Fibroblast of lung (primary cell): ENCODE results near the gene SMARCA5. TPM values are rescaled to one million over a fixed set of nuclear protein-coding genes. Genes with fewer than 3 reads are reported as not detected.

Source experiments
- DNase-seq, 2 donors: peaks; one replicate each; pipeline versions ENCODE4 v3.0.0 to v3.0.0-alpha.2; 2010; ENCODE audit warnings: low read depth in 2 of 2
- H2AFZ ChIP-seq: 2 replicates; pipeline ENCODE4 v1.5.1; 2012; ENCODE audit warnings: low read length, control low read depth, inconsistent platforms
- H3K27ac ChIP-seq: 2 replicates; pipeline ENCODE4 v1.5.1; 2011; ENCODE audit warnings: low read length, control low read depth; ENCODE audit not compliant: insufficient read depth
- H3K27me3 ChIP-seq: 2 replicates; pipeline ENCODE4 v1.5.1; 2011; ENCODE audit warnings: mild to moderate bottlenecking, low read length; ENCODE audit not compliant: control insufficient read depth, insufficient read depth
- H3K36me3 ChIP-seq: 2 replicates; pipeline ENCODE4 v1.5.1; 2011; ENCODE audit warnings: low read length; ENCODE audit not compliant: control insufficient read depth, insufficient read depth
- H3K4me1 ChIP-seq: 2 replicates; pipeline ENCODE4 v1.5.1; 2011; ENCODE audit warnings: low read length; ENCODE audit not compliant: control insufficient read depth, insufficient read depth; ENCODE audit errors: extremely low read depth
- H3K4me2 ChIP-seq: 2 replicates; pipeline ENCODE4 v1.5.1; 2011; ENCODE audit warnings: low read length, control low read depth; ENCODE audit not compliant: insufficient read depth; ENCODE audit errors: extremely low read depth
- H3K4me3 ChIP-seq, 4 experiments: fragments of 200-600 bp in 1 of 4; sonication (generic) in 1 of 4; replicated peaks in 1 of 4; 2 replicates each; pipeline ENCODE4 v1.5.1; 2011 to 2016; ENCODE audit warnings: low read length in 4 of 4, low read depth in 3 of 4, mild to moderate bottlenecking in 3 of 4, control low read depth in 2 of 4, inconsistent platforms in 1 of 4, mixed read lengths in 1 of 4; ENCODE audit not compliant: insufficient read depth in 1 of 4; ENCODE audit errors: control extremely low read depth in 1 of 4
- H3K79me2 ChIP-seq: 2 replicates; pipeline ENCODE4 v1.5.1; 2012; ENCODE audit warnings: mild to moderate bottlenecking, low read length, inconsistent platforms; ENCODE audit not compliant: control insufficient read depth, insufficient read depth
- H3K9ac ChIP-seq: 2 replicates; pipeline ENCODE4 v1.5.1; 2011; ENCODE audit warnings: mild to moderate bottlenecking, low read length, control low read depth; ENCODE audit not compliant: insufficient read depth
- H3K9me3 ChIP-seq: 2 replicates; pipeline ENCODE4 v1.5.1; 2012; ENCODE audit warnings: low read depth, low read length; ENCODE audit not compliant: control insufficient read depth, insufficient read depth
- H4K20me1 ChIP-seq: 2 replicates; pipeline ENCODE4 v1.5.1; 2011; ENCODE audit warnings: low read length; ENCODE audit not compliant: control insufficient read depth, insufficient read depth; ENCODE audit errors: extremely low read depth
- EZH2 ChIP-seq: IDR thresholded peaks from 2 replicates; pipeline ENCODE4 v1.5.1; 2012; ENCODE audit warnings: low read length, control low read depth, mild to moderate bottlenecking; ENCODE audit errors: missing control alignments
- polyA plus RNA-seq, 2 donors: library from polyadenylated mRNA; depleted of rRNA in 1 of 2; stranded (reverse) in 1 of 2; unstranded in 1 of 2; fragments of >200 nt; gene quantifications; 2 replicates each; pipeline ENCODE4 v1.2.1, GENCODE V29; 2011 to 2012; ENCODE audit warnings: missing spikeins in 1 of 2
- total RNA-seq: library from RNA; depleted of rRNA; stranded (reverse); fragments of >200 nt; gene quantifications from 2 replicates; pipeline ENCODE4 v1.2.1, GENCODE V29; 2014
- TF ChIP-seq, protein P1 (sequence below), 2 donors: IDR thresholded peaks in 1 of 2; conservative IDR thresholded peaks in 1 of 2; 1 replicate in 1 of 2; 2 replicates in 1 of 2; pipeline ENCODE4 v1.5.1; 2011 to 2012; ENCODE audit warnings: low read length in 2 of 2, control low read depth in 1 of 2, inconsistent platforms in 1 of 2, low read depth in 1 of 2, mild to moderate bottlenecking in 1 of 2

Gene SMARCA5
- total and polyA plus RNA-seq, 2 donors (not counting 1 experiment from before 2014, with no cell fraction given): 22.9 to 53.3 TPM

DNA sequence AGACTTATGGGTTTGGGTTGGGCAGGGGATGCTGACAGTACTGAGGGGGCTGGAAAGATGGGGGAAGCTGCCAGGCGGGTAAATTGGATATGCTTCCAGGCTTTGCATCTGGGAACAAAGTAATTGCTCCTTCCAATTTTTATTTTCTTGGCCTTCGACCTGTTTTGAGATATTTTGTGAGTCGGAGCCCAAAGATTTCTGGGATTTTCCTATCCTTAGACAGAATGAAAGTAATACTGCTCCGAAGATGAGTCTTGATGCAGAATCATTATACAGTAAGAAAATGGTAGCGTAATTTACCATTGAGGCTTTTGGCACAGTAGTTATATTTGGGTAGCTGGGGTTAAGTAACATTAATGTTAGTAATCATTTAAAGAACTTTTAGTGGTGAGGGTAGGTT, 1.4 kb downstream of the SMARCA5 start:
- Histone ChIP-seq H3K4me2 (peak overlapping the region; percentile 86), H3K27ac (peak overlapping the region; percentile 98), H3K4me1 (peaks cover 2% of the 10 kb centered on the region), H3K4me3 (peak overlapping the region; percentile 60 to 94 (median 84)), H4K20me1 (peaks cover 3% of the 10 kb centered on the region), H3K27me3 (no peaks in the 10 kb centered on the region), H3K79me2 (peaks cover 62% of the 10 kb centered on the region), H3K36me3 (peaks cover 2% of the 10 kb centered on the region), H2AFZ (no peak overlapping the region), H3K9ac (peak overlapping the region; percentile 98), H3K9me3 (no peaks in the 10 kb centered on the region)
- DNase-seq: peak in 1 of 2 donors; percentile 6
- TF ChIP-seq, protein P1, sequence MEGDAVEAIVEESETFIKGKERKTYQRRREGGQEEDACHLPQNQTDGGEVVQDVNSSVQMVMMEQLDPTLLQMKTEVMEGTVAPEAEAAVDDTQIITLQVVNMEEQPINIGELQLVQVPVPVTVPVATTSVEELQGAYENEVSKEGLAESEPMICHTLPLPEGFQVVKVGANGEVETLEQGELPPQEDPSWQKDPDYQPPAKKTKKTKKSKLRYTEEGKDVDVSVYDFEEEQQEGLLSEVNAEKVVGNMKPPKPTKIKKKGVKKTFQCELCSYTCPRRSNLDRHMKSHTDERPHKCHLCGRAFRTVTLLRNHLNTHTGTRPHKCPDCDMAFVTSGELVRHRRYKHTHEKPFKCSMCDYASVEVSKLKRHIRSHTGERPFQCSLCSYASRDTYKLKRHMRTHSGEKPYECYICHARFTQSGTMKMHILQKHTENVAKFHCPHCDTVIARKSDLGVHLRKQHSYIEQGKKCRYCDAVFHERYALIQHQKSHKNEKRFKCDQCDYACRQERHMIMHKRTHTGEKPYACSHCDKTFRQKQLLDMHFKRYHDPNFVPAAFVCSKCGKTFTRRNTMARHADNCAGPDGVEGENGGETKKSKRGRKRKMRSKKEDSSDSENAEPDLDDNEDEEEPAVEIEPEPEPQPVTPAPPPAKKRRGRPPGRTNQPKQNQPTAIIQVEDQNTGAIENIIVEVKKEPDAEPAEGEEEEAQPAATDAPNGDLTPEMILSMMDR (conservative IDR thresholded peaks at IDR 0.05 in 1 of 2, IDR thresholded peaks at IDR 0.05 in 1 of 2; ENCODE audit: low read depth in 1 of 2, low read length in 2 of 2): no peak

DNA sequence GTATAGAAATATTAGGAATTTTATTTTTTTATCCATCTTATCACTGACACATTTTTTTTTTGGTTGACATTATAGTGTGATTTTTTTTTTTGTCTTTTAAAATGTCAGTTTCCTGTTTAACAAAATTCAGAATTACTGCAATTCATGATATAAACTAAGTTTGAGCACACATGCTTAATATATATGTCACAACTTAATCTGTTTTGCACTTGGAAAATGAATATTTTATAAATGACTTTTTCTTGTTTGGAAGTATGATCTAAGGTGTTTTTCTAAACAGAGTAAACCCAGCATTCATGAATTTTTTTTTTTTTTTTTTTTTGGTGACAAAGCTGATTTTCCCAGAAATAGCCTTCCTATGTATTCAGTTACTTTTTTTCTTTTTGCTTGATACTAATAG, 2.4 kb downstream of the SMARCA5 start:
- Histone ChIP-seq H3K9ac (no peak overlapping the region), H3K27ac (no peak overlapping the region), H3K27me3 (no peaks in the 10 kb centered on the region), H3K36me3 (peaks cover 2% of the 10 kb centered on the region), H3K9me3 (no peaks in the 10 kb centered on the region), H3K79me2 (peaks cover 67% of the 10 kb centered on the region), H3K4me2 (peak overlapping the region; percentile 86), H4K20me1 (peaks cover 3% of the 10 kb centered on the region), H3K4me1 (peaks cover 2% of the 10 kb centered on the region), H3K4me3 (peak overlapping the region; percentile 60 to 94 (median 84)), H2AFZ (no peak overlapping the region)
- TF ChIP-seq EZH2: no peak
- TF ChIP-seq, protein P1 (conservative IDR thresholded peaks at IDR 0.05 in 1 of 2, IDR thresholded peaks at IDR 0.05 in 1 of 2; ENCODE audit: low read depth in 1 of 2, low read length in 2 of 2): no peak
- DNase-seq: no peak

DNA sequence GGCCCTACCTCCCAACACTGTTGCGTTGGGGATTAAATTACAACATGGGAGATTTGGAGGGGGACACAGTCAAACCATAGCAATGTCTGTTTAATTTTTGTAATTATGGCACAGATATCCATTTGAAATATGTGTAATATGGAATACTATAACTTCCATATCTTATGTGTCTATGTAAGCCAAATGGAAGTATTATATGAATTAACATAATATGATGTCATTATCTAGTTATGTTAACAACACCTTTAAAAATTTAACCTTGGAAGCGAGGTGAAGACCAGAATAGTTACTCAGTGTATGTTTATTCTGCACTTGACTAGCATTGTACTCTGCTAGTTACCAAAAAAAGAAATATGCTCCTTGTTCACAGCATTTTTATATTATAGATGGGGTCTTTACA, 4.3 kb downstream of the SMARCA5 start:
- peaks cover 3% of the 10 kb centered on the region for H4K20me1 ChIP-seq
- H3K36me3 ChIP-seq: peaks cover 2% of the 10 kb centered on the region

More for the DNA sequence above, 4.3 kb downstream of the SMARCA5 start:
- TF ChIP-seq EZH2: no peak
- TF ChIP-seq, protein P1 (conservative IDR thresholded peaks at IDR 0.05 in 1 of 2, IDR thresholded peaks at IDR 0.05 in 1 of 2; ENCODE audit: low read depth in 1 of 2, low read length in 2 of 2): no peak
- Histone ChIP-seq H3K4me3 (no peak overlapping the region), H2AFZ (no peak overlapping the region), H3K9me3 (no peaks in the 10 kb centered on the region), H3K79me2 (peaks cover 83% of the 10 kb centered on the region), H3K4me2 (no peak overlapping the region), H3K9ac (no peak overlapping the region), H3K4me1 (peaks cover 2% of the 10 kb centered on the region), H3K27ac (no peak overlapping the region), H3K27me3 (no peaks in the 10 kb centered on the region)
- no peak for DNase-seq
